ENCODE data around the gene MTARC2.
"Not testable (repeated sequence)": the region's sequence is repeated elsewhere in the genome, so short reads cannot be mapped to it uniquely, and the experiment has no call there.

MTARC2 gene

DNA sequence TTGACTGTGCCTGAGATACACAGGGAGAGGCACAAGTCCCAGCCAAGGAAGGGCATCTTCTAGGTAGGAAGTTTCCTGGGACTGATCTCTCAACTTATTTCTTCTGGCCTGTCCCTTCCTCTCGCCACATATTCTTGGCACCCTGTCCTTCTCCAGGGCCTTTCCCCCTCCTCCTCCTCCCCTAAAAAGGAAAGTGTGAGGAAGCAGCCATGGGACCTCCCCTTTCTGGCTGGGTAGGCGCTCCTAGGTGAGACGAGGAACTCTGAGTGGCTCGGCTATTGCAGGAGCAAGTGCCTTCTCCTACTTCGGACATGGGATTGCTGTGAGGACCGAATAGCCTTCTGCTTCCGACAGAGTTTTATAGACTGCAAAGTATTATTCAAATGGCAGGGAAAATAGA is 15.5 kb upstream of the MTARC2 start:
- no peak for DNase-seq (ENCODE audit: low read depth)

DNA sequence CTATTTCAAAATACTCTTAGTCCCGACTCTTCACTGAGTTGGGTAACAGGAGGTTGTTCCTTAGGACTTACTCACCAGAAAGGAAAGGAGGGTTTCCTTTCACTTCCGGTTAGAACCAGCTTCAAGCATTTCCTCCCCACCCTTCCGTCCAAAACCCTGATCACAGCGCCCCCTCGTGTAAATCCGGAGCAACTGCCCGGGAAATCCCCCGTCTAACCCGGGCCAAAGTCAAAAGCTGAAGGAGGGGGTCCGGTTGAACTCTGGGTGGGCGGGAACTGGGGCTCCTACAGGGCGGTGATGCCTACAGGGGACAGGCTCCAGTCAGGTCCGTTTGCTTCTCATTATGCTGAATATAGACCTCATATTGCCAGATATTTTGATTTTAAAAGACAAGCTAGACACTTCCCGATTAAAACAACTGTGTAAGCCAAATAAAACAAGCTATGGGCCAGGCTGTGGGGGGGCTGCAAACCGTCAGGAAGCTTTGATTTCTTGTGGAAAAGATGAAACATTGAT is 15.0 kb upstream of the MTARC2 start:
- peak; percentile 68 for DNase-seq (ENCODE audit: low read depth)

DNA sequence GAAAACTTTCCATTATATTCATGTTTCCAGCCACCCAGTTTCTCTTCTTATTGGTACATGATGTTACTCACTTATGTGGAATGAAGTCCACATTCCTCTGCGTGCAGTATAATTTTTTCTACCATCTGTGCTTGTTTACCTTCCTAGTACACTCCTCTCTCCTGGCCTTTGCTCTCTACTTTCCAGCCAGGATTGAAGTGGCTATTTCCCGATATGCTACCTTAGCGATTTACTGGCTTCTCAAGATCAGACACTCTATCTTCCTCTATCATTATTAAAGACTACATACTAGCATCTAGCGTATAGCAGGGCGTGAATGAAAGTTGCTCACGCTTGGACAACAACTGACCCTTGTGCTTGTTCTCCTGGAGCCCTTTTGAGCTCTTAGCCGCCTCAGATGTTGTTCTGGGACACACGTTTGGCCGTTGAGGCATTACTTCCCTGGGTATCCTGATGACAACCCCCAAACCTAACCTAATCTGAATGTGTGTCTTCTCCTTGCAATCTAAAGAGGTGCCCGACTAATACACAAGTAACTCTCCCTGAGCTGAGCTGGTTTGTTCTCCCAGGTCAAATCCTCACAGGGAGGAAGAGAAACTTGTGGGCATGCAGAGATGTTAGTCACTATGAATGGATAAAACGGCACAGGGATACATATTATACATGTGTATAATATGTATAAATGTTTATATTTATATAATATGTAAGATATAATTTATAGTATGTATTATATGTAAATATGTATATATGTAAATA is 13.4 kb upstream of the MTARC2 start:
- DNase-seq (ENCODE audit: low read depth), result no peak

DNA sequence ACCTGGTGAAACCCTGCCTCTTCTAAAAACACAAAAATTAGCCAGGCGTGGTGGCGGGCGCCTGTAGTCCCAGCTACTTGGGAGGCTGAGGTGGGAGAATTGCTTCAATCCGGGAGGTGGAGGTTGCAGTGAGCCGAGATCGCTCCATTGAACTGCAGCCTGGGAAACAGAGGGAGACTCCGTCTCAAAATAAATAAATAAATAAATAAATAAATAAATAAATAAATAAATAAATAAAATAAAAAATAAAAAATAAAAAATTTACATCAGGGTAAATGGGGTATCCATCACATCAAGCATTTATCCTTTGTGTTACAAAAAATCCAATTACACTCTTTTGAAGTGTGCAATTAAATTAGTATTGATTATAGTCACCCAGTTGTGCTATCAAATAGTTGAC is 11.8 kb upstream of the MTARC2 start:
- not testable (repeated sequence) for DNase-seq (ENCODE audit: low read depth)

DNA sequence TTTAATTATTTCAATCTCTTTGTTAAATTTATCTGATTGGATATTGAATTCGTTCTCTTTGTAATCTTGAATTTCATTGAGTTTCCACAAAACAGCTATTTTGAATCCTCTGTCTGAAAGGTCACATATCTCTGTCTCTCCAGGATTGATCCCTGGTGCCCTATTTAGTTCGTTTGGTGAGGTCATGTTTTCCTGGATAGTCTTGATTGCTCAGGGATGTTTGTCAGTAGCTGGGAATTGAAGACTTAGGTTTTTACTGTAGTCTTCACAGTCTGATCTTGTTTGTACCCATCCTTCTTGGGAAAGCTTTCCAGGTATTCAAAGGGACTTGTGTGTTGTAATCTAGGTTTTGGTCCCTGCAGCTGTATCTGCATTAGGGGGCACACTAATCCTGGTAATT is 6.8 kb upstream of the MTARC2 start:
- DNase-seq (ENCODE audit: low read depth), result no peak

DNA sequence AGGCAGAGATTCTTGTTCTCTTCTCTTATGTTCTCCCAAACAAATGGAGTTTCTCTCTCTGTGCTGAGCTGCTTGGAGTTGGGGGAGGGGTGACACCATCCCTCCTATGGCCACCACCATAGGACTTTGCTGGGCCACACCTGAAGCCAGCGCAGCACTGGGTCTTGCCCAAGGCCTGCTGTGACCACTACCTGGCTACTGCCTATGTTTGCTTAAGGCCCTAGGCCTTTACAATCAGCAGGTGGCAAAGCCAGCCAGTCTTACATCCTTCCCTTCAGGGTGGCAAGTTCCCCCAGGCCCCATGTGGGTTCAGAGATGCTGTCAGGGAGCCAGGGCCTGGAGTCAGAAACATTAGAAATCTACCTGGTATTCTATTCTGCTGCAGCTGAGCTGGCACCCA is 6.3 kb upstream of the MTARC2 start:
- no peak for DNase-seq (ENCODE audit: low read depth)

DNA sequence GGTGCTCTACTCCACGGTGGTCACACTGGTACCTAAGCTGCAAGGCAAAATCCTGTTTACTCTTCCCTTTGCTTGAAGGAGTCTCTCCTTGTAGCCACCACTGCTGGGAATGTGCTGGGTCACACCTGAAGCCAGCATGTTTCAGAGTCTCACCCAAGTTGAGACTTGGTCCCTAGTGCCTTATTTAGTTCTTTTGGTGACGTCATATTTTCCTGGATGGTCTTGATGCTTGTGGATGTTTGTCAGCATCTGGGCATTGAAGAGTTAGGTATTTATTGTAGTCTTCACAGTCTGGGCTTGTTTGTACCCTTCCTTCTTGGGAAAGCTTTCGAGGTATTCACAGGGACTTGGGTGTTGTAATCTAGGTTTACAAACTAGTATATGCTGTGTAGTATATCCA is 5.6 kb upstream of the MTARC2 start:
- no peak for DNase-seq (ENCODE audit: low read depth)

DNA sequence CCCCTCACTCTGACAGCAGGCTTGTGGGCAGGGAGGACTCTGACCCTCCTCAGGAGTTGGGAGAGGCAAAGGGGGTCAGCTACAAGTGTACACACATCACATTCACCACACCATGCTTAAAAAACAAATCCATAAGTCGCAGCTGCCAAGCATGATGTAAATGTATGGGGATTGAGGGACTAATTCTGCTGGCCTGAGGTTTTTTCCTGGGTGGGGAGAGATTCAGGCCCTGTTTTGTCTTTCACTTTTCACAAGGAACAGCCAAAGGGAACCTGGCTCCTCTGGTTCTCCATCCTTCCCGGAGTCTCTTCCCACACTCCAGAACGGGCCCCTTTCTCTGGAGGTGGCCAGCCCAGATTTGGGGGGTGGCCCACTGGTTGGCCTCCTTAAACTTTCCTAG is 1.3 kb upstream of the MTARC2 start:
- no peak for DNase-seq (ENCODE audit: low read depth)

DNA sequence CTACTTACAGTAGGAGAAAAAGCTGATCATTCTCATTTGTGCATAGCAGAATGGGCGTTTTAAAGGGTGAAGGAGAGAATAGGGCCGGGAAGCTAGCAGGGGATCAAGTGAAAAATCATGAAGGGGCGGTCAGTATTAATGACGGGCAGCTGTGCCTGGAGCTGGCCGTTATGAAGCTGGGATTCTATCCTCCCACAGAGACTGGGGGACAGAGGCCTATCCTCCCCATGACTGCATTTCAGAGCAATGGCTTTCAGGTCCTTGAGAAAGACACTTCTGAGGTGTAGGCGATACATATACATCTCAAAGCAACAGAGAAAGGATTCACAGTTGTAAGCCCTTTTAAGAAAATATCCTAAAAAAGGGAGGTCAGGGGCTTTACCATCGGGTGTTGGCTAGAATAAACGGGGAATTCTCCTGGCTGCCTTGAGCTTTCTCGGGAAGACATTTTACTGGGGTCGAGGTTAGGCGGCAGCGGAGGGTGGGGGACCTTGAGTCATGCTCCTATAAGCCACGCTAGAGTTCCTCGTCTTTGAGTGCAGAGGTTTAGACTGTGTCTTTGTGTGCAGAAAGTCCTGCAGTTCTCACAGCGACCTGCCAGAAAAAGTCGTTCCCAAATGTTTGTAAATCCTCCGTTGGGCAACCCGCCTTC is 559 bp upstream of the MTARC2 start:
- DNase-seq (ENCODE audit: low read depth), result no peak

DNA sequence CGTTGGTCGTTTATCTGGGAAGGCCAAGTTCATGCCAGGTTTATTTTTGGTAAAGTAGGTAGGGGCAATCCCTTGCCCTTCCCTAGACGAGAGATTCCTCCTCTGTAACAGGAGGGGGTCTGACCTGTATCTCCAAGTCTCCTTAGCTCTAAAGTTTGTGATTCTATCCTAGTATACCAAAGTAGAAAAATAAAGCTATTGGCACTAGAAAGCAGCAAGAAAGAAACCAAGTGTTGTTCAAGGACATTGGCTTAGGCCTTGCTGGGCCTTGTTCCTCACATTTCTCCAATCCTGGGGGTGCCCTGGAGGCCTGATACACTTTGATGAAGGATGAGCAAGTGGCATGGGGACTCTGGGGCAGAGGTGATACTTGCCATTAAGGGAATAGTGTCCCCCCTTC is 814 bp downstream of the MTARC2 start:
- DNase-seq (ENCODE audit: low read depth), result no peak

DNA sequence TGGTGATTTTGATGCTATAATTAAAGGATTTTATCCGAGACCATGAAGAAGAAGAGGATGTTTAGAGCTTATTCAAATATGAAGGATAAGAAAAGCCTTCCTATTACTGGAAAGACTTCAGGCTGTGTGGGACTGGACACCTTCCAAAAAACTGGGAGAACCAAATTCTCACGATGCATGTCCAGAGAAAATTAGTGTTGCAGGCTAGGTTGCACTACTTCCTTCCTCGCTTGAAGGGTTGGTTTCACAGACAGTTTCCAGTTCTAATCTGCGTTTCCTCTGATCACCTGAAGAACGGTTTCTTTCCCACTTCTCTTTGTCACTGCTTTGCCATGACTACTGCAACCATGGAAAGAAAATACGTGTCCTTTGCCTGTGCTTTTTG is 2.0 kb downstream of the MTARC2 start:
- no peak for DNase-seq (ENCODE audit: low read depth)

DNA sequence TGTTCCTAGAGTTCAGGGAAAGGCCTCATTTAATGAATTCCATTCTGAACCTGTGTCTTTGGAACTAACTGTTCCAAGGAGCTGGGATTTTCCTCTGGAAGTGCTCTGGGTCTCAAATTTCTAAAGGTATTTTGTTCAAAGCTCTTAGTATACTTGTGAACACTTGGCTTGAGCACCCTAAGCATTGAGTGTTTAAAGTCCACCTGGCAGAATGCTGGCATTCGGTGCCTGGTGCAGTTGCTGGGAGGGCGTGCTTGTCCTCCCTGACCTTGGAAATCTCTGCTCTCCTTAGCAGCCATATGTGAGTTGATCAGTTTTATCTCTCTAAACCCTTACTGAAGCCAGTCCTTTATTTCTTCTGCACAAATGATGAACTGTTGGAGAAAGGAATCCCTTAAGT is 3.0 kb downstream of the MTARC2 start:
- no peak for DNase-seq (ENCODE audit: low read depth)

DNA sequence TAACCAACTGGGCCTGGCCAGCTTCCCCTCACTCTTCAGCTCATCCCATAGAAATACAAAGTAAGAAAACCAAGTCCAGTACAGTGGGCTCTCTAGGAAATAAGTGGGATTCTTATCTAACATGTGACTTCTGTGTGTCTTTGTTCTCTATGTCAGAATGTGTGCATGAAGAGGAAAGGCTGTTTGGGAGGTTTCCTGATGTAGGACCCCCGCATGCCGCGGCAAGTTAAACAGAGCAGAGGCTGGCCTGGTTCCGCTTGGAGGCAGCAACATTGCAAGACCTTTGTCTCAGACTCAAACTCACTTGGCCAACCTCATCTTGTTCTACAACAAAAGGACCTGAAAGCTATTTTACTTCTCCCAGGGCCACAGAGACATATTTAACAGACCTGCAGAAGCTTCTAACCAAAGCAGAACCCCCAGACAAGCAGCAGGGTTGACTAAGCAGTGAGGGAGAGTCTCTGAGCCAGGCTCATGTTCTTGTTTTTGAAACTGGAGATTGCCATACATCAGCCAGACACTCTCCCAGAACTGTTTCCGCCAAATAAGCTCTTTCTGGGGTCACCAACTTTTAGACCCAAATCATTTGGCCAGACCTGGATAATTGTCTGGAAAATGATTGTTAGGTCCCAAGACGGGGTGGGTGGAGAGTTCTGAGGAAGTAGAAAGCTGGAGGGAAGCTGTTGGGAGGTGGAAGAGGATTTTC is 6.2 kb downstream of the MTARC2 start:
- no peak for DNase-seq (ENCODE audit: low read depth)

DNA sequence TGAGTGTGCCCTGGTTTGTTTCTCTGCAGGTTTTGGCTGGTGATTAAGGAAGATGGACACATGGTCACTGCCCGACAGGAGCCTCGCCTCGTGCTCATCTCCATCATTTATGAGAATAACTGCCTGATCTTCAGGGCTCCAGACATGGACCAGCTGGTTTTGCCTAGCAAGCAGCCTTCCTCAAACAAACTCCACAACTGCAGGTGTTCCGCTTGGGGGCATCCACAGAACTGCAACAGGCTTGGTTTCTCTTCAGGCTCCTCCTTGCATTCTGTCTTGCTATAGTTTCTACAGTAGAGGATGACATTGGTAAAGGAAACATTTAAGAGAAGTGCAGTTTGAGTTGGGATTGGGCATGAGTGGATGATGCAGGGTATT is 6.8 kb downstream of the MTARC2 start:
- no peak for DNase-seq (ENCODE audit: low read depth)

DNA sequence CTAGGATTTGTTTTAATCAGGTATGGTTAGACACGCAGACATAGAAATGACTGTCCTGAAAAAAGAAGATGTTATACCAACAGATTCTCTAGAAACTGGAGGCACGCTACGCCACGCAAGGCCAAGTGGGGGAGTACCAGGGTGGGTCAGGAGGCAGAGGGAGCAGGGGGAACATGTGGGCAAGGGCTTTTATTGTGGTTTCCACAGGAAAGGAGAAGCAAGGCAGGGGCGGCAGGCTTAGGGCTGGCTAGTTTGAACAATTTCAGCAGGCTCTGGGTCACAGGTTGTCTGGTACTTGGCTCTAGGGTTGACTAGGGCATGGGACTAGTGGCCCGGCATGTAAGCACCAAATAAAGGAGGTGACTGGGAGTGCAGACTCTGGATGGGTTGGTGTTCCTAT is 7.2 kb downstream of the MTARC2 start:
- DNase-seq (ENCODE audit: low read depth), result no peak

DNA sequence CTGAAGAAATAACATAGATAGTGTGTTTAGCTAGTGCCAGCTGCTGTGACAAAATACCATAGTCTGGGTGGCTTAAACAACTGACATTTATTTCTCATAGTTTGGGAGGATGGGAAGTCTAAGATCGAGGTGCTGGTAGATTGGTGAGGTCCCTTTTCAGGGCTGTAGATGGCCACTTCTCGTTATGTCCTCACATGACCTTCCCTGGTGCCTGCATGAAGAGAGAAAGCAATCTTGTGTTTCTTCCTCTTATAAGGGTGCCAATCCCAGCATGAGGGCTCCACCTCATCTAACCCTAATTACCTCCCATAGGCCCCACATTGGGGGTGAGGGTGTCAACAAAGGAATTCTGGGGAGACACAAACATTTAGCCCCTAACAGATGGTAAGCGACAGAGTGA is 9.3 kb downstream of the MTARC2 start:
- DNase-seq (ENCODE audit: low read depth), result no peak

DNA sequence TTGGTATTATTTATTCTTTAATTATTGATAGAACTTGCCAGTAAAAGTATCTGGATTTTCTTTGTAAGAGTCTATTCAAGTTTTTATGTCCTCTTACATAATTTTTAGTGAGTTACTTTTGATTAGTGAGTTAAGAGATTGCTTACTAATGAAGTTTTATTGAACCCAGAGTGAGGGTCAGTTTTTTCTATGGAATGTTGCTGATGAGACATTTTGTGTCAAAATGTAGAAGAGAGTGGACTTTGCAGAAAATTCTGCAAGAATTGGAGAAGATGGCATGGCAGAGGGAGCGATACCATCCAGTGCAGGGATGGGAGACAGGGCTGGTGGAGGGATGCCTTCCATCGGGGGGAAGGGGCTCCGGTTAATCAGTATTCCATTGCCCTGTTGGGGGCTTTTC is 11.0 kb downstream of the MTARC2 start:
- DNase-seq (ENCODE audit: low read depth), result no peak

DNA sequence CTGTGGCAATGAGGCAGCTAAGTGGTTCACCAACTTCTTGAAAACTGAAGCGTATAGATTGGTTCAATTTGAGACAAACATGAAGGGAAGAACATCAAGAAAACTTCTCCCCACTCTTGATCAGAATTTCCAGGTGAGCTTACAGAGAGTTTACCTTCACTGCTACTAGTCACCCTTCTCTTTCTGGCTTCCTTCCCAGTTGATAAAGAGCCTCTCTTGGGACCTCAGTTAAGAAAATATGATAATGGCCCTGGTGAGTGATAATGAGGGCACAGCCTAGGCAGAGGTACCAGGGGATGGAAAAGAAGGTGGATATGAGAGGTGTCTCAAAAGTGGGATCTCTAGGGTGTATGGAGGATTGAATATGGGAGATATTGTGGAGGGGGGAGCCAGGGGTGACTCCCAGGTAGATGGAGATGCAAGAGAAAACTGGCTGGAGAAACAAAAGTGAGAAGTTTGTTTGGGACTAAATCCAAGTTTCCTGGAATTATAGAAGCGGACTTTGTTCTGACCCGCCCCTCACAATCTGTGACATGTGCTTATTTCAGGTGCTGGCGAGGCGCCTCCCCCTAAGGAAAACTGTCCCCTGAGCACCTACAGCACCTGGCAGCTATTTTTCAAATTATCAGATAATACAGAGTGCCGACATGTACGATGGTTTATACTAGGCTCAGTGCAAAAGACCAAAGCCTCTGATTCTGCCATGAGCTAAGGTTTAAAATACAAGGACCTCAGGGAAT is 13.7 kb downstream of the MTARC2 start:
- DNase-seq (ENCODE audit: low read depth), result no peak

DNA sequence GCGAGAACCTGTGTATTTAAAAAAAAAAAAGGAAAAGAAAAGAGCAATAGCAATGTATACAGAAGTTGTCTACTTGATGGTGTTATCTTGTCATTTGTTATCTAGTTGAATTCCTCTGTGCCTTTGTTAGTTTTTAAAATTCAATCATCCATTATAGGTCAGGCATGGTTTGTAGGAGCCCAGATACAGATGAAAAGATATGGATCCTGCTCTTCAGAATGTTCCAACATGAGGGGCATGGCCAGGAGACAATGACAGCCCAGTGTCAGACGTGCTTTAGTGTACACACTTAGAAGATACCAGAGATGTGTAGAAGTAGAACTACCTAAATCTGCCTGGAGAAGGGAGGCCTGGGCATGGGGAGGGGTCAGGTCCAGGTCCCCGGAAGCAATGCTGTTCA is 16.6 kb downstream of the MTARC2 start:
- no peak for DNase-seq (ENCODE audit: low read depth)

DNA sequence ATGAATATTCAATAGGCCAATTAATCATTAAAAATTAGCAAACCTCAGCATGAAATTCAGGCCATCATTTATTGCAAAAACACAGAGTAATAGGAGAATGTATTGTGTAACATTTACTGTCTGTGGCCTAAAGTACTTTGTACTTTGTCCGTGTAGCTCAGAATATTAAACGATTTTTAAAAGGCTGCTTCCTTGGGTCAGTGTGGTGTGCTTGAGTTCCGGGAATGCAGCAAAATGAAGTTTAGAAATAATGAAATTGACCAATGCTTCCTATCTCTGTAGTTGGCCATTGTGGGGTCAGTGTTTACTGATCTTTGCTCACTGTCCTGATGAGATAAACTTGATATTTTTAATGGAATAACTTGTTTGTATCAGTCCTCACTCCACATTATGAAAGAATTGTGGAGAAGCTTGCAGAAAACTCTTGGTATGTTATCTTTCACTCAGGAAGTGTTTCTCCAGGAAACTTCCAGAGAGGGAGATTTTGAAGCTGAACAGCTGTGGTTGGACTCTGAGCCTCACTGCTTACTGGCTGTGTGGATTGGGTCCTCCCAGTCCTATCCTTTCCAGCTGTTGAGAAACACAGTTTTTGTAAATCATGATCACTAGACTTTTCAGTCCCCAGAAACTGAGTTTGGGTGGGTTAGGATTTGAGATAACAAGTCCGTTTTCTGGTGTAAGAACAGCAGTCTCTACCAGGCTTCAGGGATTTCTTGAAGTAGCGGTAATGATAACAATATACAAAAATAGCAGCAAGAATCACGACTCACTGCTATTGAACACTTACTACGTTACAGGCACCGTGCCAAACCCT is 19.4 kb downstream of the MTARC2 start:
- DNase-seq (ENCODE audit: low read depth), result no peak

DNA sequence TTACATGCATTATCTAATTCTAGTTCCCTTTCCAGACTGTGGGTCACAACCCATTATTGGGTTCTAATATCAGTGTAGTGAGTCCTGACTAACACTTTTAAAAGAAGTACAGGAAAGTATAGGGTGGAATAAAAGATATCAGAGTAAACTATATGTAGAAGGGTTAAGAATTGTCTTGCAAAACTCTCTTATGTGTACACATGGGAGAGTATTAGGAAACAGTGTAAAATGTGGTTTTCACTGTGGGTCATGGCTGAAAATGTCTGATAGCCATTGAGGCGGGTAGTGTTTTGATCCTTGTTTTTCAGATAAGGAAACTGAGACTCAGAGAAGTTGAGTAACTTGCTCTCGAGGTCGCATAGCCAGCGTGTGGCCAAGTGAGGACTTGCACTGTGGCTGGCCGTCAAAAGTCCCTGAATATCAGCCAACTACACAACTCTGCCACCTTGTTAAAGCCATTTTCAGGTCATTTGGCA is 20.0 kb downstream of the MTARC2 start:
- no peak for DNase-seq (ENCODE audit: low read depth)

DNA sequence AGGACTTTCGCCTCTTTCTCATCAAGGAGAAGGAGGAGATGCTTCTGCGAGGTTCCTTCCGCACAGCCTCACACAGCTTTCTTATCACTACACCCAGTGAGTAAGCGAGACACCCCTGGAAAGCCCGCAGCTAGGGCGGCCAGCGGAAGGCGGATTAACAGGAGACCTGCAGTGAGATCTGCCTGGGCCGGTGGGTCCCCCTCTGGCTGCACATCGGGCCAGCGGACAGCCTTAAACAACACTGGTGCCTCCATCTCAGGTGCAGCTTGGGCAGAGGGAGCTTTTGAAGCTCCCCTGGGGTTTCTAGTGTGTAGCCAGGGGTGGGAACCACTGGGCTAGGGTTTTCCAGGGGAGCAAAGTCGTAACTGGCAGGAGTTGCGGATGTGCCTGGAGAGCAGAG is 21.1 kb downstream of the MTARC2 start:
- peak; percentile 24 for DNase-seq (ENCODE audit: low read depth)

Measured in CMK (cell line).